ENCODE data around the gene CDK5RAP1. TPM values are rescaled to one million over a fixed set of nuclear protein-coding genes. Genes with fewer than 3 reads are reported as not detected.

The CDK5RAP1 gene
- total and polyA plus RNA-seq, 12 donors, result 16.9 to 42.6 (median 23.3) TPM

GRCh38 chr20:33339515-33340058 is 61.7 kb downstream of the CDK5RAP1 start:
- H3K4me3 ChIP-seq, result no peak overlapping the region
- intact Hi-C loops (cut with DNase I), result no loop called here
- H3K27me3 ChIP-seq, result peaks cover 0 to 38% (median 3%) of the 10 kb centered on the region in 7 donors
- no peak for TF ChIP-seq CTCF (IDR thresholded peaks at IDR 0.05)
- ATAC-seq (no peak), DNase-seq (no peak)
- no peaks in the 10 kb centered on the region for H3K4me1 ChIP-seq
- no peaks in the 10 kb centered on the region for H3K9me3 ChIP-seq
- H3K27ac ChIP-seq, result no peak overlapping the region
- no peaks in the 10 kb centered on the region for H3K36me3 ChIP-seq
- 67% methylated on average over 8 of the region's 8 CpGs for WGBS, 2 donors

GRCh38 chr20:33338467-33339258 is 62.7 kb downstream of the CDK5RAP1 start:
- DNase-seq, result no peak

GRCh38 chr20:33337531-33338165 is 63.7 kb downstream of the CDK5RAP1 start:
- ATAC-seq, result no peak

More at GRCh38 chr20:33338467-33339258, 62.7 kb downstream of the CDK5RAP1 start:
- TF ChIP-seq CTCF (IDR thresholded peaks at IDR 0.05), result no peak
- H3K4me1 ChIP-seq, result no peaks in the 10 kb centered on the region
- no peaks in the 10 kb centered on the region for H3K9me3 ChIP-seq
- ATAC-seq, result no peak
- 85 to 91% methylated on average over 5 of the region's 5 CpGs for WGBS, 2 donors
- no peaks in the 10 kb centered on the region for H3K36me3 ChIP-seq
- H3K4me3 ChIP-seq, result no peak overlapping the region
- no peak overlapping the region for H3K27ac ChIP-seq
- H3K27me3 ChIP-seq, result peaks cover 0 to 38% (median 4%) of the 10 kb centered on the region in 7 donors
- intact Hi-C loops (cut with DNase I), result no loop called here

More at GRCh38 chr20:33337531-33338165, 63.7 kb downstream of the CDK5RAP1 start:
- no peaks in the 10 kb centered on the region for H3K36me3 ChIP-seq
- no peak overlapping the region for H3K4me3 ChIP-seq
- H3K27ac ChIP-seq, result no peak overlapping the region
- H3K9me3 ChIP-seq, result no peaks in the 10 kb centered on the region
- peaks cover 0 to 42% (median 7%) of the 10 kb centered on the region in 7 donors for H3K27me3 ChIP-seq
- H3K4me1 ChIP-seq, result no peaks in the 10 kb centered on the region
- no peak for TF ChIP-seq CTCF (IDR thresholded peaks at IDR 0.05)
- 71 to 81% methylated on average over 6 of the region's 6 CpGs for WGBS, 2 donors
- DNase-seq, result no peak
- intact Hi-C loops (cut with DNase I), result no loop called here

Measured in heart right ventricle (tissue), 16 donors.